Left lung (tissue), 10 donors: ENCODE data around the gene PLEKHF1. TPM values are rescaled to one million over a fixed set of nuclear protein-coding genes. Genes with fewer than 3 reads are reported as not detected.

ENCODE experiments used
- ATAC-seq: fragments of 200-7000 bp; cut with Tn5 transposase; one replicate; pipeline ENCODE4 v1.9.1; 2020; ENCODE audit warnings: moderate library complexity
- DNase-seq, 4 donors: peaks; one replicate each; pipeline ENCODE4 v3.0.0-alpha.2; 2013 to 2020
- H3K27ac ChIP-seq, 2 donors: fragments of 200-600 bp; sonication (generic) in 1 of 2; one replicate each; pipeline versions ENCODE4 v1.5.0 to v1.8.0; 2020 to 2021
- H3K27me3 ChIP-seq, 2 donors: fragments of 200-600 bp; sonication (generic) in 1 of 2; one replicate each; pipeline versions ENCODE4 v1.5.0 to v1.8.0; 2020 to 2021
- H3K36me3 ChIP-seq, 2 donors: fragments of 200-600 bp; sonication (generic) in 1 of 2; one replicate each; pipeline versions ENCODE4 v1.5.0 to v1.8.0; 2020 to 2021
- H3K4me1 ChIP-seq, 2 donors: fragments of 200-600 bp; one replicate each; pipeline ENCODE4 v1.8.0; 2021
- H3K4me3 ChIP-seq, 2 donors: fragments of 200-600 bp; sonication (generic) in 1 of 2; one replicate each; pipeline versions ENCODE4 v1.5.0 to v1.8.0; 2020 to 2021; ENCODE audit warnings: mild to moderate bottlenecking in 1 of 2
- H3K9me3 ChIP-seq, 2 donors: fragments of 200-600 bp; sonication (generic) in 1 of 2; one replicate each; pipeline versions ENCODE4 v1.5.0 to v1.8.0; 2020 to 2021
- CTCF ChIP-seq, 2 donors: fragments of 200-600 bp; sonication (generic) in 1 of 2; IDR thresholded peaks; one replicate each; pipeline versions ENCODE4 v1.5.0 to v1.8.0; 2021; ENCODE audit warnings: antibody characterized with exemption in 2 of 2
- intact Hi-C, 2 donors: fragments of 100-400 bp; cut with DNase I; formaldehyde crosslinking; loops; one replicate each; pipeline versions ENCODE4 v1.11.2 to v1.14.2; 2022
- polyA plus RNA-seq, 6 donors: library from polyadenylated mRNA; unstranded; fragments of 120-200 nt; gene quantifications; one replicate each; pipeline ENCODE4 v1.2.1, GENCODE V29; 2013; ENCODE audit not compliant: insufficient read length in 6 of 6
- total RNA-seq, 2 donors: library from RNA; stranded (reverse); fragmentation: NEBNext Ultra II Directional; extraction: Animal tissue kit (Norgen Biotek cat#: 25700); gene quantifications; one replicate each; pipeline ENCODE4 v1.2.1, GENCODE V29; 2021
- donor health status: DM: no; HTN: yes; CAD: no.
- donor health status: DM: no; HTN: no; CAD: no.

PLEKHF1 gene
- total and polyA plus RNA-seq, 8 donors = 1.00 to 8.5 (median 1.2) TPM

GRCh38 chr19:29618434-29618833 is 46.8 kb upstream of the PLEKHF1 start:
- H3K9me3 ChIP-seq = no peaks in the 10 kb centered on the region
- ATAC-seq = no peak
- no peak for TF ChIP-seq CTCF (IDR thresholded peaks at IDR 0.05)
- peaks cover 0 to 35% of the 10 kb centered on the region in 2 donors for H3K36me3 ChIP-seq
- no peaks in the 10 kb centered on the region for H3K4me1 ChIP-seq
- no peak overlapping the region for H3K27ac ChIP-seq
- no peak for DNase-seq
- H3K27me3 ChIP-seq = peaks cover 0 to 23% of the 10 kb centered on the region in 2 donors
- H3K4me3 ChIP-seq = no peak overlapping the region
- intact Hi-C loops = no loop called here

GRCh38 chr19:29618871-29619270 is 46.4 kb upstream of the PLEKHF1 start:
- Histone ChIP-seq H3K36me3 (peaks cover 0 to 31% of the 10 kb centered on the region in 2 donors), H3K27me3 (peaks cover 0 to 23% of the 10 kb centered on the region in 2 donors), H3K9me3 (no peaks in the 10 kb centered on the region), H3K27ac (no peak overlapping the region), H3K4me1 (no peaks in the 10 kb centered on the region), H3K4me3 (no peak overlapping the region)
- intact Hi-C loops = no loop called here
- no peak for TF ChIP-seq CTCF (IDR thresholded peaks at IDR 0.05)
- DNase-seq = no peak
- ATAC-seq = no peak

GRCh38 chr19:29620931-29621351 is 44.3 kb upstream of the PLEKHF1 start:
- ATAC-seq (no peak), DNase-seq (no peak)
- Histone ChIP-seq H3K9me3 (no peaks in the 10 kb centered on the region), H3K4me3 (no peak overlapping the region), H3K27me3 (peaks cover 0 to 23% of the 10 kb centered on the region in 2 donors), H3K36me3 (peaks cover 0 to 10% of the 10 kb centered on the region in 2 donors), H3K4me1 (no peaks in the 10 kb centered on the region), H3K27ac (no peak overlapping the region)
- intact Hi-C loops = no loop called here
- TF ChIP-seq CTCF (IDR thresholded peaks at IDR 0.05) = no peak

GRCh38 chr19:29622166-29623070 is 42.8 kb upstream of the PLEKHF1 start:
- Histone ChIP-seq H3K27me3 (peaks cover 0 to 23% of the 10 kb centered on the region in 2 donors), H3K4me3 (no peak overlapping the region), H3K9me3 (no peaks in the 10 kb centered on the region), H3K27ac (no peak overlapping the region), H3K4me1 (no peaks in the 10 kb centered on the region), H3K36me3 (no peaks in the 10 kb centered on the region)
- DNase-seq (no peak), ATAC-seq (no peak)
- TF ChIP-seq CTCF (IDR thresholded peaks at IDR 0.05) = no peak
- intact Hi-C loops = no loop called here

- H3K27ac ChIP-seq = no peak overlapping the region
- no peak overlapping the region for H3K4me3 ChIP-seq
- H3K4me1 ChIP-seq = no peaks in the 10 kb centered on the region
- H3K27me3 ChIP-seq = peaks cover 0 to 23% of the 10 kb centered on the region in 2 donors
- no peaks in the 10 kb centered on the region for H3K36me3 ChIP-seq
- DNase-seq (no peak), ATAC-seq (no peak)
- H3K9me3 ChIP-seq = no peaks in the 10 kb centered on the region
- intact Hi-C loops = no loop called here
- no peak for TF ChIP-seq CTCF (IDR thresholded peaks at IDR 0.05)
These were observed 41.4 kb upstream of the PLEKHF1 start for GRCh38 chr19:29623726-29624488.
